ENCODE measurements around the gene EHF.

- TF ChIP-seq CTCF (conservative IDR thresholded peaks at IDR 0.05 in 1 of 2, IDR thresholded peaks at IDR 0.05 in 1 of 2; ENCODE audit: low read depth in 1 of 2, low read length in 2 of 2): no peak
- no peak for TF ChIP-seq EZH2 (IDR thresholded peaks at IDR 0.05; ENCODE audit: low read length, missing control alignments)
Measured at GRCh38 chr11:34618406-34618805, 2.5 kb upstream of the EHF start.

Data from fibroblast of lung (primary cell).